DMS153 (cell line): ENCODE data around the gene GAB2.
A peak's percentile ranks its signal among the peaks of the same experiment; 100 is the strongest.

Source experiments
- DNase-seq: peaks from one replicate; lab custom pipeline; 2025; lab: John Stamatoyannopoulos, UW

The GAB2 gene

GRCh38 chr11:78203184-78203583 is 214.4 kb downstream of the GAB2 start:
- no peak for DNase-seq

GRCh38 chr11:78202733-78203167 is 214.9 kb downstream of the GAB2 start:
- DNase-seq = no peak

- no peak for DNase-seq
Observed at GRCh38 chr11:78201096-78201818, 216.4 kb downstream of the GAB2 start.

GRCh38 chr11:78200553-78200952 is 217.1 kb downstream of the GAB2 start:
- no peak for DNase-seq

GRCh38 chr11:78200061-78200460 is 217.6 kb downstream of the GAB2 start:
- no peak for DNase-seq

GRCh38 chr11:78199653-78200015 is 218.0 kb downstream of the GAB2 start:
- DNase-seq = no peak

- no peak for DNase-seq
Observed at GRCh38 chr11:78199015-78199652, 218.5 kb downstream of the GAB2 start.

GRCh38 chr11:78197816-78198215 is 219.8 kb downstream of the GAB2 start:
- no peak for DNase-seq

GRCh38 chr11:78196661-78197091 is 220.9 kb downstream of the GAB2 start:
- no peak for DNase-seq

- no peak for DNase-seq
Observed at GRCh38 chr11:78195917-78196560, 221.6 kb downstream of the GAB2 start.

- DNase-seq = no peak
Observed at GRCh38 chr11:78194490-78194889, 223.1 kb downstream of the GAB2 start.

GRCh38 chr11:78193806-78194205 is 223.8 kb downstream of the GAB2 start:
- DNase-seq = no peak

GRCh38 chr11:78192911-78193351 is 224.7 kb downstream of the GAB2 start:
- no peak for DNase-seq

GRCh38 chr11:78192223-78192719 is 225.3 kb downstream of the GAB2 start:
- no peak for DNase-seq

GRCh38 chr11:78190871-78191538 is 226.6 kb downstream of the GAB2 start:
- DNase-seq = no peak

GRCh38 chr11:78190374-78190773 is 227.2 kb downstream of the GAB2 start:
- DNase-seq = no peak

- DNase-seq = no peak
Observed at GRCh38 chr11:78189851-78190250, 227.8 kb downstream of the GAB2 start.

GRCh38 chr11:78189174-78189724 is 228.4 kb downstream of the GAB2 start:
- no peak for DNase-seq

GRCh38 chr11:78188286-78189173 is 229.1 kb downstream of the GAB2 start, which contains the start of the genes KCTD21 and USP35:
Gene KCTD21, minus strand, starts transcription at chr11:78188626. Its CDS starts 14,072 bp downstream, at chr11:78174554.
Gene USP35, plus strand, starts transcription at chr11:78188919. Its CDS starts 7,327 bp downstream, at chr11:78196246.
- peak; percentile 91 for DNase-seq

GRCh38 chr11:78187366-78188285 is 230.0 kb downstream of the GAB2 start:
- DNase-seq = no peak
